Activated T-helper 1 cell treated with anti-CD3 and anti-CD28 coated beads, Interleukin-2, amount 50 U/mL, for 16 hours (primary cell): ENCODE measurements around the gene ALKBH6.
"Not testable (repeated sequence)": the region's sequence is repeated elsewhere in the genome, so short reads cannot be mapped to it uniquely, and the experiment has no call there.

Experiments used
- DNase-seq, 2 donors: peaks; one replicate each; pipeline ENCODE4 v3.0.0-alpha.2; 2020; ENCODE audit warnings: low read depth in 1 of 2, low spot score in 1 of 2

The ALKBH6 gene

GRCh38 chr19:35993923-35994598 is 20.0 kb downstream of the ALKBH6 start:
- no peak for DNase-seq

DNA sequence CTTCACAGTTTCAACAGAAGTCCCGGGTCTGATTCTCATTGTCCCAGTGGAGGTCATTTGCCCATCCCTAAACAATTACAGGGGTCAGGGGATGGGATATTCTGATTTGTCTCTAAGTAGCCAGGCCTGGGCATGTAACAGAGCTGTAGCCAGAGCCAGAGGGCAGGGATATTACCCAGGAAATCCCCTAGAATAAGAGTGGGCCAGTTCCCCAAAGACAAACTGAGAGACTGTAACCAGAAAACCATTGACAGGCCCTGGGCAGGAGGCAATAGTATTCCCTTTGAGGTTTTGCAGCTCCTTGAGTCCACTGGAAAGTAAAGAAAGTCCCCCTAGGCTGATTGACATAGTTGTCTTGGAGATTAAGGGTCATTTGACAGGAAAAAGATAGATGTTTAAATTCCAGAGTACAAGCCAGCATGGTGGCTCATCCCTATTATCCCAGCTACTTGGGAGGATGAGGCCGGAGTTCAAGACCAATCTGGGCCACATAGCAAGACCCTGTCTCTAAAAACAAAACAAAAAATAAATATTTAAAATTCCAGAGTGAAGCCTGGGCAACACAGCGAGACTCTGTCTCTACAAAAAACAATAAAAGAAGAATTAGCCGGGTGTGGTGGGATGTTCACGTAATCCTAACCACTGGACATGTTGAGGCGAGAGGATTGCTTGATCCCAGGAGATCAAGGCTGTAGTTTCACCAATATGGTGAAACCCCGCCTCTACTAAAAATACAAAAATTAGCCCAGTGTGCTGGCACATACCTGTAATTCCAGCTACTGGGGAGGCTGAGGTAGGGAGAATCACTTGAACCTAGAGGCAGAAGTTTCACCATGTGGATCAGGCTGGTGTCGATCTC is 20.9 kb downstream of the ALKBH6 start:
- no peak for DNase-seq

GRCh38 chr19:35991731-35992450 is 22.1 kb downstream of the ALKBH6 start:
- DNase-seq = no peak

- no peak for DNase-seq
Observed at GRCh38 chr19:35990771-35991730, 23.0 kb downstream of the ALKBH6 start.

DNA sequence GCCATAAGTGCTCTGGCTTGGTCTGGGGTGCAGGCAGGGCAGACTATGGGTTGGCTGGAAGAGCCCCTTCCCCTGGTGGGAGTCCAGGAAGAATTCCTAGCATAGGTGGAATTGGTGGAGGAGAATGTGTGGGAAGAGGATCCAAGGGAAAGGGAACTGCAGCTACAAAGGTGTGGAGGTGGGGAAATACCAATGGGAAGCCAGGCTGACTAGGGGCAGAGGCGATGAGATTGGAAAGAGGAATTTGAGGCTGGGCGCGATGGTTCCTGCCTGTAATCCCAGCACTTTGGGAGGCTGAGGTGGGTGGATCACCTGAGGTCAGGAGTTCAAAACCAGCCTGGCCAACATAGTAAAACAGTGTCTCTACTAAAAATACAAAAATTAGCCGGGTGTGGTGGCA is 23.9 kb downstream of the ALKBH6 start:
- DNase-seq = no peak

DNA sequence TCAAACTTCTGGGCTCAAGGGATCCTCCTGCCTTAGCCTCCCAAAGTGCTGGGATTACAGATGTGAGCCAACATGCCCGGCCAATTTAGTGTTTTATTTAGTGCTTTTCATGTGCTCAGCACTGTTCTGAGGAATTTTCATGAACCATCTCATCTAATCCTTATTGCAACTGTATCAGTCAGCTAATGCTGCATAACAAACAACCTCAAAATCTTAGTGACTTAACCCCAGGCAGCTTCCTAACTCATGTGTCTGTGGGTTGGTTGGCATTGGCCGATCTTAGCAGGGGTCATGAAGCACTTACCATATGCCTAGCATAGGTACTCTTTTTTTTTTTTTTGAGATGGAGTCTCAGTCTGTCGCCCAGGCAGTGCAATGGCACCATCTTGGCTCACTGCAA is 25.2 kb downstream of the ALKBH6 start:
- DNase-seq = no peak

DNA sequence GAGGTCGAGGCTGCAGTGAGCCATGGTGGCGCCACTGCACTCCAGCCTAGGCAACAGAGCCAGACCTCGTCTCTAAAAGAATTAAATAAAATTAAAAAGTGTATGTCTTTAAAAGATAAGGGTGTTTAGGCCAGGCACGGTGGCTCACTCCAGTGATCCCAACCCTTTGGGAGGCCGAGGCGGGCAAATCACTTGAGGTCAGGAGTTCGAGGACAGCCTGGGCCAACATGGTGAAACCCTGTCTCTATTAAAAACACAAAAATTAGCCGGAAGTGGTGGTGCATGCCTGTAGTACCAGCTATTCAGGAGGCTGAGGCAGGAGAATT is 26.5 kb downstream of the ALKBH6 start:
- DNase-seq = no peak

GRCh38 chr19:35986664-35987570 is 27.1 kb downstream of the ALKBH6 start:
- no peak for DNase-seq

DNA sequence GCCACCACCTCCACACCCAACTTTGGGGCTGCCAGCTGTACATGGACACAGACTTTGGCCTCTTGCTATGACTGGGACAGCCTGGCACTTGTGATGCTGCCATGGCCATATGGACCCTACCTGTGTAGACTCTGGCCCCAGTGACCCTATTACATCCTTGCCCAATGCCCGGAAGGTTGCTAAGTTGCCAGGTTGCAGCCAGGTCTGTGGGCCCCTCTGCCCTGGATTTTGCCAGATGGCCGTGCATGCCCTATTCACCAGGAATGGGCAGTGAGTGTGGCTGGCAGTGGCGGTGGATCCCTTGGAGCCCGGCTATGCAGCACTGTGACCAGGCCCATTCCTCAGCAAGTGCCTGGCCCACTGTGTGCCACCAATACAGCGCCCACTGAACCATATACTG is 27.9 kb downstream of the ALKBH6 start:
- DNase-seq = no peak

DNA sequence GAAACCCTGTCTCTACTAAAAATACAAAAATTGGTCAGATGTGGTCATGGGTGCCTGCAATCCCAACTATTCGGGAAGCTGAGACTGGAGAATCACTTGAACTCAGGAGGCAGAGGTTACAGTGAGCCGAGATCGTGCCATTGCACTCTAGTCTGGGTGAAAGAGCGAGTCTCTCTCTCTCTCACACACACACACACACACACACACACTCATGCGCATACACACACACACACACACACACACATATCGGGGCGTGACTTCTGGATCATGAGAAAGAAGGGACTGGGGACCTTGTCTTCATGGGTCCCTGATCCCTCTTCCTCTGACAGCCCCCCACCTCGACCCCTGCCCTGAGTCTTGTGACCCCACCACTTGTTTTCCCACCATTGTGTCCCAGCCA is 30.8 kb downstream of the ALKBH6 start:
- DNase-seq = no peak

- not testable (repeated sequence) for DNase-seq
Observed at GRCh38 chr19:35980997-35981396, 33.0 kb downstream of the ALKBH6 start.

DNA sequence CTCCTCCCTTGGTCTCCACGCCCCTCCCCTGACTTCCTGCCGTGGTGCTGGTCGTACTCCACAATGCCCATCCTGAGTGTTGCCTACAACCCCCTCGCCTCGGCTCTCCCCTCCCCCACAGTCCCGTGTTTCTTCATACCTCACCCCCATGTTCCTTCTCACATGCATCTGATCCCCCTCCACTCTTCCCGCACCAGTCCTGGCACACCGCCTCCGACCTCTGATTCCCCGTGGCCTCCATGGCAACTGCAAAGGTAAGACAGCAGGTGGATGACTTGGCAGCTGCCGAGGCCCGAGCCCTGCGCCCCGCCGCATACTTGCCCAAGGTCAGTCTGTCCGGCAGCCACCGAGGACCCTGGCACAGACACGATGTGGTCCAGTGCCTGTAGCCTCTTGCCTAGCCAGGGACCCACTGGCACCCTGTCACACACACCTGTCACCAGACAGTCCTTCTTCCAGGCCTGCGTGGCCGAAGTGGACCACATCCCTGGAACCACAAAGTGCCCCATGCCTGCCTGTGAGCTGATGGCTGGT is 35.1 kb downstream of the ALKBH6 start:
- DNase-seq = no peak

- no peak for DNase-seq
Observed at GRCh38 chr19:35978271-35978670, 35.7 kb downstream of the ALKBH6 start.

DNA sequence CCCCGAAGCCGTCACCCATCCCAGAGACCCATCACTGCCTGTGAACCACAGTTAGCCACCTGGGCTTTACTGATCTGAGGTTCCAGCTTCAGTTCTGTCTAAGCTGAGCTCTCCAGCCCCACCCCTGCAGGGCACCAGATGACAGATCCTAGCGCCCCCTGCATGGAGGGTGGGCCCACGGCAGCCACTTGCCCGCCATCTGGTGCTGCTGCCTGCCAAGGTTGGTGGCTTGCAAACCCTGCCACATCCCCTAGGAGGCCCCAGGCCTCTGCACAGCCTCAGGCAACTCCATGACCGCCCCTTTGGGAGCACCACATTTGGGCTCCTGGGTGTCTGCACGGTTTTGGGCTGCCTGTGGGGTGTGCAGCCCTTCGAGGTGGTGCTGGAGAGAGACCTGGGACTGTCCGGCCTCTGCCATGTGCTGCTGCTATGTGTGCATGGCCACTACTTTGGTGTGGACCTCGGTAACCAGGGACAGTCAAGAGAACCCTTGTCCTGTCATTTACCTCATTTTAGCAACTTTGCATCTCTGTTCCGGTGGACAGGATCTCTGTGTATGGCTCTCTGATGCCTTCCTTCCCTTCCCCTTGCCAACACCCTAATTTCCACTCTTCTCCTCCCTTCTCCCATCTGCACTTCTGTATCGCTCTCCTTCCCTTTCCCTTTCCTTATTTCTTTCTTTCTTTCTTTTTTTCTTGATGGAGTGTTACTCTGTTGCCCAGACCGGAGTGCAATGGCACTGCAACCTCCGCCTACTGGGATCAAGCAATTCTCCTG is 36.4 kb downstream of the ALKBH6 start:
- no peak for DNase-seq

GRCh38 chr19:35975608-35976214 is 38.3 kb downstream of the ALKBH6 start:
- DNase-seq = no peak

- DNase-seq = no peak
Observed at GRCh38 chr19:35973487-35973886, 40.5 kb downstream of the ALKBH6 start.

DNA sequence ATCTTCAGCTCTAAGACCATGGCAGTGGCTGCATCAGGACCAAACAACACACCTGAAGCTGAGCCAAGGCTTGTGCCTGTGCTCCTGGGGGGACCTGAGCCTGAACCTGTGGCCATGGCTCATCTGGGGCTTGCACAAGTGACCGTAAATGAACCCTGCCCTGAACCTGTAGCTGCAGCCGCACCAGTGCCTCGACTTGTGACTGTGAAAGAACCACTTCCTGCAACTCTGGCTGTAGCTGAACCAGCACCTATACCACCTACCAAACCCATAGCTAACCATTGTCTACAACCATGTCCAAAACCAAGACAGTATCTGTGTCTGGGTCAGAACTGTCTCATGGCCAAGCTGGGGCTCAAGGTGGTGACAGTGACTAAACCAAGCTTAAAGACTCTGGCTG is 47.2 kb downstream of the ALKBH6 start:
- no peak for DNase-seq

DNA sequence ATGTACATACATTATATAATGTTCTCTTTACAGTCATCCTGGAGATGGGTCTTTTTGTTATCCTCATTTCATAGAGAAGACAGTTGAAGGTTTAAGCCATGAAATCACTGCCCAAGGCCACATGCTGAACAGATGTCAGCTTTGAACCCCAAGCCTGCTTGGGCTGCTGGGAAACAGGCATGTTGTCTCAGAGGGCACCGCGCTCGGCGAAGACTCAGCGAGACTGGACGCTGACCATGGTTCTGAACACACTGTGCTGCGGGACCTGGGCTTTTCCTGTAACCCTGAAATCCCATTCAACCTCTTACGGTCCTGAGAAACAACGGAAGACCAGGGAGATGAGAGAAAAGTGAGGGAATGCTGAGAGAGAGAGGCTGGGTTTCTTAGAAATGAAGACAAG is 50.5 kb downstream of the ALKBH6 start:
- DNase-seq = no peak
